ENCODE data around the gene LCE3D.
"Not testable (repeated sequence)": the region's sequence is repeated elsewhere in the genome, so short reads cannot be mapped to it uniquely, and the experiment has no call there.

LCE3D gene

DNA sequence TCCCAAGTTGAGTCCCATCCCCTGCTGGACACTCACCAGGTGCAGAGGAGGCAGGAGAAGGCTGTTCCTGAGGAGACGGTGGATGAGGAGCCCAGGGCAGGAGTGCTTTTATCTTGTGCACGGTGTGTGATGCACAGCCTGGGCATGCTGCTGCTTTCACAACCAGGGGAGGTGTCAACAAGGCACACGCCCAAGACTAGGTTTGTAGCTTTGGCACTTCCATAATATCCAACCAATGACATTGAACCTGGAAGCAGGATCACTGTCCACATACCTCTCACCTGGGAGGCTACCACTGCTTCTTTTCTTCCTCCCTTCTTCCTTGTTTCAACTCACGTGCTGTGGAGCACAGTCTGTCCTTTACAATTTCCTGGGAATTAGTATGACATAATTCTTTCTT, at the start of gene LCE3D:
TSS of gene LCE3D (minus strand) at position 84 of the 400 bp plus-strand sequence. CDS start 580 bp downstream, outside the sequence.
- no peak for DNase-seq (ENCODE audit: low read depth)

GRCh38 chr1:152626744-152627143, 46.4 kb upstream of the LCE3D start:
- DNase-seq (ENCODE audit: low read depth) = no peak

GRCh38 chr1:152623203-152623844, 43.0 kb upstream of the LCE3D start:
- DNase-seq (ENCODE audit: low read depth) = no peak

GRCh38 chr1:152622803-152623202, 42.5 kb upstream of the LCE3D start, which contains the start of gene LCE3A:
Gene LCE3A (minus strand): TSS chr1:152623103. CDS start chr1:152623103, 0 bp downstream.
- no peak for DNase-seq (ENCODE audit: low read depth)

DNA sequence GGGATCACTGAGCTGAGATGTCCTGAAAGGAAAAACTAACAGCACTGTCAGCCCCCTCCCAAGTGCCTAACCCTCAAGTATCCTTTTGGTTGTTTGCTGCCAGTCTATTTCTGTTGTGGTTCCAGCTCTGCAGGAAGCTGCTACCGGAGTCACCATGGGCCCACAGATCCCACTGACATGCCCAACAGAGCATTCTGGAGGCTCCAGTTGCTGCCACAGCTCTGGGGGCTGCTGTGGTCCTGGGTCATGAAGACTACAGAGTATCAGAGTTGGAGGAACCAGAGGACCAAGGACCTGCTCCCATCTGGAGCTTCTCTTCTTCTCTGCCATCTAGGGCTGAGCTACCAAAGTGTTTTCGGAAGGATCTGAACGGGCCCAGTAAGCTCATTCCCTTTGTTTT, 41.7 kb upstream of the LCE3D start:
- no peak for DNase-seq (ENCODE audit: low read depth)

GRCh38 chr1:152613511-152613910, 33.2 kb upstream of the LCE3D start, which contains the start of gene LCE3B:
Gene LCE3B (plus strand): TSS chr1:152613811. CDS start chr1:152613811, 0 bp downstream.
- DNase-seq (ENCODE audit: low read depth) = no peak

DNA sequence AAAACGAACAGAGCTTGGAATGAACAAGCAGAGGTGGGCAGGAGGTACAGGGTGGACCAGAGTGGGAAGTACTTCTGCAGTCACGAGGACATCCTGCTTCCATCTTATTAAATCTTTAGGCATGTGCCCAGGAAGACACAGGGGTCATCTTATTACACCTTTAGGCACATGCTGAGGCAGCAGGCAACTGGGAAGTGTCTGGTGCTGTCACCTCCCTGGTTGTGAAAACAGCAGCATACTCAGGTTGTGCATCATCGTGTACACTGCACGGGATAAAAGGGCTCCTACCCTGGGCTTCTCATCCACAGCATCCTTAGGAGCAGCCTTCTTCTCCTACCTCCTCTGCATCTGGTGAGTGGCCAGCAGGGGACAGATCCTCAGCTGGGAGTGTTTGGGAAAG, 19.6 kb upstream of the LCE3D start, which contains the start of gene LCE3C:
TSS of gene LCE3C (plus strand) at position 301 of the 400 bp plus-strand sequence. CDS start 498 bp downstream, outside the sequence.
- DNase-seq (ENCODE audit: low read depth) = no peak

- no peak for DNase-seq (ENCODE audit: low read depth)
Measured at GRCh38 chr1:152596986-152597385, 16.7 kb upstream of the LCE3D start.

DNA sequence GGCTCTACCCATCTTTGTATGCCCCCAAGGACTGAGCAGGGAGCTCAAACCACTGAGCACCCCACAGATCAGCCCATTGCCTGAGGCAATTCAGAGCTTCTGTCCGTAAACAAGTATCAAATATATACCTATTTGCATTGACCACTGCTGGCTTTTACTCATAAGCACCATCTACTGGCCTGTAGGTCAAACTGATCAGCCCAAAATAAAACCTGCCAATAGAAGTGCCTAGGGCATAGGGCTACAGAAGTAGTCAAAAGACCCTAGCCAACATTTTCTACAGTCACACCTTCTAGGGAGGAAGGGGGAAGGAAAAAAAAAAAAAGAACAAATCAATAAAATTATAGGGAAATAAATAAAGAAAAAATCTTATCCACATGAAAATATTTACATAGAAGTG, 5.3 kb upstream of the LCE3D start:
- DNase-seq (ENCODE audit: low read depth) = no peak

GRCh38 chr1:152582647-152583046, 2.3 kb upstream of the LCE3D start:
- no peak for DNase-seq (ENCODE audit: low read depth)

DNA sequence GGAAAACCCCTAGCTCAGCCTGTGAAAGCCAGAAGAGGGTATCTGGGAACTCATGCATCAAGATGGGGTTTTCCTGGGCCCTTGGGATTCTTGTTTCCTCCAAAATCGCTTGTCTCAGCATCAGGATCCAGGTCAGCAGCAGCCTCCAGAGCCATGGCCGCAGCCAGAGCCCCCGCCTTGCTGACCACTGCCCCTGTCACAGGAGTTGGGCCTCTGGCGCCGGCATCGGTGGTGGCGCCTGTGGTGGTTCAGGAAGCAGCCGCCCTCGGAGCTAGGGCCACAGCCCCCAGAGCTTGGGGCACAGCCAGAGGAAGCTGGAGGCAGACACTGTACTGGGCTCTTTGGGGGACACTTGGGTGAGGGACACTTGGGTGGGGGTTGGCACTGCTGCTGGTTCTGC, 790 bp downstream of the LCE3D start:
- not testable (repeated sequence) for DNase-seq (ENCODE audit: low read depth)

- DNase-seq (ENCODE audit: low read depth) = no peak
Measured at GRCh38 chr1:152577168-152577567, 3.1 kb downstream of the LCE3D start.

GRCh38 chr1:152566681-152567080, 13.6 kb downstream of the LCE3D start, which contains the start of gene LCE3E:
Gene LCE3E (minus strand): TSS chr1:152566780. CDS start chr1:152566208, 572 bp downstream.
- DNase-seq (ENCODE audit: low read depth) = no peak

DNA sequence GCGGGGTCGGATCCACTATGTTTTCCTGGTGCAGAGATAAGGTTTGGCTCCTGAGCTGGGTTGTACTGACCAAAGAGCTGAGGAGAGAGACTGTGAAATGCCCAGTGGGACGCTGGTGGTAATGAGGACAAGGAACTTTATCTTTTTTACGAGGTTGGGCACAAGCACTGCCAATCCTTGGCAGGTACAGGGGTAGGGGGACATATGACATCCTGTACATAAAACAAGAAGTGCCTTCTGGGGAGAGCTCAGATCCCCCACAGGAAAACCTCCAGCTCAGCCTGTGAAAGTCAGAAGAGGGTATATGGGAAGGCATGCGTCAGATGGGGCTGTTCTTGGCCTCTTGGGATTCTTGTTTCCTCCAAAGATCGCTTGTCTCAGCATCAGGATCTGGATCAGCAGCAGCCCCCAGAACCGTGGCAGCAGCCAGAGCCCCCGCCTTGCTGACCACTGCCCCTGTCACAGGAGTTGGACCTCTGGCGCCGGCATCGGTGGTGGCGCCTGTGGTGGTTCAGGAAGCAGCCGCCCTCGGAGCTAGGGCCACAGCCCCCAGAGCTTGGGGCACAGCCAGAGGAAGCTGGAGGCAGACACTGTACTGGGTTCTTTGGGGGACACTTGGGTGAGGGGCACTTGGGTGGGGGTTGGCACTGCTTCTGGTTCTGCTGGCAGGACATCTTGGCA, 14.6 kb downstream of the LCE3D start:
- DNase-seq (ENCODE audit: low read depth) = no peak

GRCh38 chr1:152565115-152565514, 15.2 kb downstream of the LCE3D start:
- no peak for DNase-seq (ENCODE audit: low read depth)

GRCh38 chr1:152548358-152548757, 32.0 kb downstream of the LCE3D start:
- not testable (repeated sequence) for DNase-seq (ENCODE audit: low read depth)

- no peak for DNase-seq (ENCODE audit: low read depth)
Measured at GRCh38 chr1:152546704-152547103, 33.6 kb downstream of the LCE3D start.

DNA sequence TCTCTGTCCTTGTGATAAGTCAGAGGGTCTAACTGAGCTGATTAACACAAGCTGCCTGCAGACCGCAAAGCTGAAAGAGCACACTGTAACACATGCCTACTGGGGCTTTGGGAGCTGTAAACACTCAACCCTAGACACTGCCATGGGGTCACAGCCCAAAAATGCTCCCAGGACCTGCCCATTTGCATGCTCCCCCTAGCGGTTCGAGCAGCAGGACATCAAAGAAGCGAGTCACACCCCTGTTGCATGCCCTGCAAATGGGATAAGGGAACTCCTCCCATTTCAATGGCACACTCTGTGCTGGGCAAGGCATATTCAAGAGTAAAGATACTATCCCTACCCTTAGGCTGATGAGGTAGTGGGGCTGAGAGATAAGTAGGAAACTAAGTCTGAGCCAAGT, 36.5 kb downstream of the LCE3D start:
- DNase-seq (ENCODE audit: low read depth) = no peak

GRCh38 chr1:152539901-152540300, 40.4 kb downstream of the LCE3D start:
- DNase-seq (ENCODE audit: low read depth) = no peak

GRCh38 chr1:152537496-152537895, 42.8 kb downstream of the LCE3D start:
- no peak for DNase-seq (ENCODE audit: low read depth)

GRCh38 chr1:152535774-152536173, 44.5 kb downstream of the LCE3D start:
- no peak for DNase-seq (ENCODE audit: low read depth)

DNA sequence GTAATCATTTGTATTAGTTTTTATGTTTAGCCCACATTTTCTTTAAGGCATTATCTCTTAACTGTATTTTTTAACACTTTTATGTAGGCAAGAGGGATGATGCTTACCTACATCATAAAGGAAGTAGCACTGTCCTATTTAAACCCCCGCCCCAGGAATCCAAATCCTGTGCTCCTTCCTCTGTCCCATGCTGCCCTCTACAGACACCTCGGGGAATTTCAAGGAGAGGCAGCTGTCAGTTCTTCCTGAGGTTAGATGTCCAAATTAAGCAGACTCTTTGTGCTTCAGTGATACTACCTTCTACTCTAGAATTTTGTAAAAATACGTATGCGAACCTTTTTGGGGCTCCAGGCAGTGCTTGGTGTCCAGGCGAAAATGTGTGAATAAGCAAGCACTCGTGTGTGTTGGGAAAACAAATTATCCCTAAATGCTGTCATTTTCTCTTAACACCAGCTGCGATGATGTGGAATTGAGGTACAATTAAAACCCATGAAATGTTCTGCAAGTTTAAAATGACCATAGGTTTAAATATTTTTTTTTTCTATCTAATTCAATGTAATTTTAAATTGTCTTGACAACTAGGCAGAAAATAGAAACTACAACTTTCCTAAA, 46.9 kb downstream of the LCE3D start:
- DNase-seq (ENCODE audit: low read depth) = no peak
